ENCODE data around the gene IP6K3.

DNA sequence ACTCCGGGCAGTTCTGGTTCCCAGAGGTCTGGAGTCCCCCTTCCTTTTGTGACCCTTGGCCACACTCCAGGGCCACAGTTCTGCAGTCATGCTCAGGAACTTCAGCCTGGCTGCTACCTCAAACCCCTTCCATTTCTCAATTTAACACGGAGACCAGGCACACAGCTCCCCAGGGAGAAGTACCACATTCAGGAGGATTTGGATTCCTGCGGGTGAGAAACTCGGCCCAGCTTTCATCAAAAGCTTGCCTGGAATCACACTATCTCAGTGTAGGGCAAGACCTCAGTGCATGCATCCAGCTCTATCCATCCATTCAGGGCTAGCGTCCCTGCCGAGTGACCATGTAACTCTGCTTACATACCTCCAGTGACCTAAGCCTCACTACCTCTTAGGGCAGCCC is 16.8 kb upstream of the IP6K3 start:
- TF ChIP-seq YY1 (IDR thresholded peaks at IDR 0.05; ENCODE audit: low read depth) (no peak), MAX (IDR thresholded peaks at IDR 0.05; ENCODE audit: low read depth) (no peak)

Measured in SK-N-SH (cell line).